Measurements from ENCODE around the gene CSK.

- TF ChIP-seq EP300 (IDR thresholded peaks at IDR 0.05) (no peak), CTCF (IDR thresholded peaks at IDR 0.05) (no peak), POLR2A (IDR thresholded peaks at IDR 0.05) (no peak)
These were observed 51.7 kb downstream of the CSK start for GRCh38 chr15:74833376-74834107.
